GM21786 (cell line): Measurements from ENCODE around the gene RAB11FIP3.
"Not testable (repeated sequence)": the region's sequence is repeated elsewhere in the genome, so short reads cannot be mapped to it uniquely, and the experiment has no call there.

Source experiments
- ATAC-seq: cut with Tn5 transposase; IDR thresholded peaks from one replicate; pipeline ENCODE4 v1.9.1; 2021; ENCODE audit not compliant: unreplicated experiment

RAB11FIP3 gene

DNA sequence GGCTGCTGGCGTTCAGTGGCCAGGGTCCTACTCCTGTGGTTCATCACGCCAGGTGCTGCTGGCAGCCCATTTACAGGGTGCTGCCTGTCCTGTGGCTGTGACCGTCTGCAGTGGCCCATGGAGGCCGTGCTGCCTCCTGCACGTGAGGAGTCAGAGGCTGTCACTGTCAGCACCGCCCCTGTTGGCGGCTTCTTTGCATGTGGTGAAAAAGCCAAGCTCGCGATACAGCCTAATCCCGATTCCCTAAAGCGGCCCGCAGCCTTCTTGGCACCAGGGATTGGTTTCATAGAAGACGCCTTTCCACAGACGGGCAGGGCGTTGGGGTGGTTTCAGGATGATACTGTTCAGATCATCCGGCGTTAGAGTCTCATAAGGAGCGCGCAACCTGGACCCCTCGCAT is 35.3 kb downstream of the RAB11FIP3 start:
- no peak for ATAC-seq

DNA sequence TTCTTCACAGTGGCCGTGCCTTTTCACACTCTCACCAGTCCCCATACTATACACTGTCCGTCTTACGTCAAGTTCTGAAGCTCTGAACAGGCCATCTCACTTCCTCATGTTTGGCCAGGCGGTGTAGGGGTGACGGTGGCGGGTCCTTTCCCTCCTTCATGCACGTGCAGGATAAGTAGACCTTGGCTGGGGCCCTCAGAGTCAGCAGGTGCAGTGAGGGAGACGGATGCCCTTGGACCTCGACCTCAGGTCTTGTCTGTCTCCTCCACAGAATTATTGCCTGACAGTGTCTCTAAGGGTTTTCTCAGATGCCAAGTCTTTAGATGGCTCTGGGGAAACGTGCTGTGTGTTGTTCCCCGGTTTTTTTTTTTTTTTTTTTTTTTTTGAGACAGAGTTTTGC is 37.6 kb downstream of the RAB11FIP3 start:
- ATAC-seq, result no peak

DNA sequence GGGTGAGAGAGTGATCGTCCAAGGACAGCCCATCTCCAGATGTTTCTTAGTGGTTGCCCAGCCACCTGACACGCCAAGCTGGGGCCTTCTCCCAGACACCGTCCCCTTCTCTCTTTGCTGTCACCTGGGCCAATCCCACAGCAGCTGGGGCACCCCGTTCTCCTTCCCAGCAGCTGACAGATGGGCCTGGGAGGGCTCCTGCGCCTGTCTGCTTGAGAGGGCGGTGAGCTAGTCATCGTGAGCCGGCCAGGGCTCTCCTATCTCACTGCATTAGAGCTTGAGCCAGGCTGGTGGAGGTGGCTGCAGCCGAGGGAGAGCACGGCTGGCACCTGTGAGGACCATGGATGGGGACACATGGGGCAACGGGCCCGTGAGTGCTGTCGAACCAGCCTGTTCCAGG is 41.2 kb downstream of the RAB11FIP3 start:
- no peak for ATAC-seq

DNA sequence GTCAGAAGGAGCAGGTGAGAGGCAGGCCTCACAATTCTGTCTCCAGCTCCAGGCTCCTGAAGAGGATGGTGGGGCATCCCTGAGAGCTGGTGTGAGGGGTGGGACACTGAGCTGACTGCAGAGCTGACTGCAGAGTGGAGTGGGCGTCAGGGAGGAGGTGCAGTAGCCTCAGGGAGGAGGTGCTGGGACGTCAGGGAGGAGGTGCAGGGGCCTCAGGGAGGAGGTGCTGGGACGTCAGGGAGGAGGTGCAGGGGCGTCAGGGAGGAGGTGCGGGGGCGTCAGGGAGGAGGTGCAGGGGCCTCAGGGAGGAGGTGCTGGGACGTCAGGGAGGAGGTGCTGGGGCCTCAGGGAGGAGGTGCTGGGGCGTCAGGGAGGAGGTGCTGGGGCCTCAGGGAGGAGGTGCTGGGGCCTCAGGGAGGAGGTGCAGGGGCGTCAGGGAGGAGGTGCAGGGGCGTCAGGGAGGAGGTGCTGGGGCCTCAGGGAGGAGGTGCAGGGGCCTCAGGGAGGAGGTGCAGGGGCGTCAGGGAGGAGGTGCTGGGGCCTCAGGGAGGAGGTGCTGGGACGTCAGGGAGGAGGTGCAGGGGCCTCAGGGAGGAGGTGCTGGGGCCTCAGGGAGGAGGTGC is 41.9 kb downstream of the RAB11FIP3 start:
- ATAC-seq, result not testable (repeated sequence)

DNA sequence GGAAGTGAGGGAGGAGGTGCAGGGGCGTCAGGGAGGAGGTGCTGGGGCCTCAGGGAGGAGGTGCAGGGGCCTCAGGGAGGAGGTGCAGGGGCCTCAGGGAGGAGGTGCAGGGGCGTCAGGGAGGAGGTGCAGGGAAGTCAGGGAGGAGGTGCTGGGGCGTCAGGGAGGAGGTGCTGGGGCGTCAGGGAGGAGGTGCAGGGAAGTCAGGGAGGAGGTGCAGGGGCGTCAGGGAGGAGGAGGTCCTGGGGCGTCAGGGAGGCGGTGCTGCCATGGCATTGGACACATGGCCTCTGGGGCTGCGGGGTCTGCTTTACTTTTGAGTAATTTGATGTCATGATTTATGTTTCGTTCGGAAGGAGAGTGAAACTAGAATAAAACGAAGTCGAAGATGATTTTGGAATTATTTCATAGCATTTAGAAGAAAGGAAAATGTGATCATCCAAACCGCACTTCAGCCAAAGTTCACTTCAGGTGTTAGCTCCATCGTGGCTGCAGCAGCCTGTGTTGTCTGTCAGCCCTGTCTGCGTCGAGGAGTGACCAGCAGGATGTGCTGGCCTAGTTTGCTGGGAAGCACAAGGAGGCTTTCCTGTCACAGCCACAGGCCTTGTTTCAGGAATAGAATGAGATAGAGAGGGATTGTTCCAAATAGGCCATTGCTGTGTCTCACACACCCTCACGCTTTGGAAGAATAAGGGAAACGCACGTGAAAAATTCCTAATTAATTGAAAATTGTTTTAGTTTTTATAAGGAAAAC is 42.8 kb downstream of the RAB11FIP3 start:
- no peak for ATAC-seq

DNA sequence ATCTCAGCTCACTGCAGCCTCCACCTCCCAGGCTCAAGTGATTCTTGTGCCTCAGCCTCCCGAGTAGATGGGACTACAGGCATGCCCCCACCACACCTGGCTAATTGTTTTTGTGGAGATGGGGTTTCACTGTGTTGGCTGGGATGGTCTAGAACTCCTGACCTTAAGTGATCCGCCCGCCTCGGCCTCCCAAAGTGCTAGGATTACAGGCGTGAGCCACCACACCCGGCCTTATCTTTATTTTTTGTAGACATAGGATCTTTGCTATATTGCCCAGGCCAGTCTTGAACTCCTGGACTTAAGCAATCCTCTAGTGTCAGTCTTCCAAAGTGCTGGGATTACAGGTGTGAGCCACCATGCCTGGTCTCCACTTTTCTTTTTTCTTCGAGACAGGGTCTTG is 44.0 kb downstream of the RAB11FIP3 start:
- not testable (repeated sequence) for ATAC-seq

DNA sequence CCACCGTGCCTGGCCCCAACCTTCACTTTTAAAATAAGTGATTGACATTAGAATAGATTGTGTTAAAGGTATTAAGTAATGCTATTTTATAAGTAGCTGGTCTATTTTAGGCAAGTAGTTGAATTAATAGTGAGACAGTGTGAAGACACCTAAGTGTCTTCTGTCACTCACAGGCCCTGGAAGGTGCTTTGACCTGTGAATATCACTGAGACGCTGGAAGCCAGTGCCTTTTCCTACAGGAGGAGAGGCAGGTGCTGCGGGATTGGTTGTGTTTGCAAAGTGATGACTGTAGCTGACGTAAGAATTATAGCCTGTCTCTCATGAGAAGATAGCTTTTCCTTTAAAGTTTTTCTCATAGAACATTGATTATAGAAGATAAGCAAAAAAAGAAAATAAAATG is 45.0 kb downstream of the RAB11FIP3 start:
- no peak for ATAC-seq

DNA sequence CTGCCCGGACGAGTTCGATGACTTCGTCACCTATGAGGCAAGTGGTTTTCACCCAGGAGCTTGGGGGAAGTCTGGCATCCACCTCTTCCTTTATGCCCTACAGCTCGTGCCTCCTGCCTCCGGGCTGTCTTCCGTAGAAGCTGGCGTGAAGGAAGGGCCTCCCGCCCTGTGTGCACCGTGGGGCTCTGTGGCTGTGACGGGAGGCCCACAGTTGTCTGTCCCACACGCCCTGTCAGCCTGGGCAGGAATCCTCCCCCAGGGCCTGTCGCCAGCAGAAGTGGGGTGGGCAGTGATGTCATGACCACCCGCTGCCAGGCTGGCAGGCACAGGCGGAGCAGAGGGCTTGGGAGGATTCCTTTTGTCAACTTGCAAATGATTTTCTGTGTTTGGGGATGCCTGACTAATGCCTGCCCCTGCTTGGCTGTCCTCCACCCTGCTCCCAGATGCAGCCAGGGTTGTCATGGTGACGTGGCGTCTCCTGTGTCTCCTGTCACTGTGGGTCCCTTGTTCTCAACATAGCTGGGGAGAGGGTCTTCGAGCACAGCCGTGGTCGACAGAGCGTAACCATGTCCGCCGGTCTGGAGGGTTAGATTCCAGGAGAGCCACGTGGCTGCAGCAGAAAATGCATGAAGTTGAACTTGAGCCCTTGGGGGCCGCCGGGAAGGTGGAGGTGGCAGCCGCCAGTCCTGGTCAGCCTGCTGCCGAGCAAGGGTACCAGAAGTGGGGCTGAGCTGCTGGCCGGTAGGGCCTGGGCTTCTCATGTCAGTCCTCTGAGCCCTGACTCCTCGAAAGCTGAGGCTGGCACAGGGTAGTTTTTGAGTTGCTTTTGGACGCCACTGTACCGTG is 46.1 kb downstream of the RAB11FIP3 start:
- no peak for ATAC-seq

DNA sequence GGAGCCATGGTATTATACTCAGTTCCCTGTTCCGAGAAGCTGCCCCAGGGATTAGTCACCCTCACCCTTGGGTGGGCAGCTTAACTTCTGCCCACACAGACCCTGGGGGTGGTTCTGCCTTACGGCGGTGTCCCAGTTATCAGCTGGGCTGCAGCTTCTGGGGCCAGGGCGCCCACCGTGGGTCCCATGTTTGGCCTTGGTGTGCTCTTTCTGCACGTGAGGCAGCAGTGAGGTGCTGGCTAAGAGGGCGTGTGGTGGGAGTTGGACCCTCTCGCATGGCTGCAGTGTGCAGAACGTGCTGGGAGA is 46.7 kb downstream of the RAB11FIP3 start:
- ATAC-seq, result no peak

DNA sequence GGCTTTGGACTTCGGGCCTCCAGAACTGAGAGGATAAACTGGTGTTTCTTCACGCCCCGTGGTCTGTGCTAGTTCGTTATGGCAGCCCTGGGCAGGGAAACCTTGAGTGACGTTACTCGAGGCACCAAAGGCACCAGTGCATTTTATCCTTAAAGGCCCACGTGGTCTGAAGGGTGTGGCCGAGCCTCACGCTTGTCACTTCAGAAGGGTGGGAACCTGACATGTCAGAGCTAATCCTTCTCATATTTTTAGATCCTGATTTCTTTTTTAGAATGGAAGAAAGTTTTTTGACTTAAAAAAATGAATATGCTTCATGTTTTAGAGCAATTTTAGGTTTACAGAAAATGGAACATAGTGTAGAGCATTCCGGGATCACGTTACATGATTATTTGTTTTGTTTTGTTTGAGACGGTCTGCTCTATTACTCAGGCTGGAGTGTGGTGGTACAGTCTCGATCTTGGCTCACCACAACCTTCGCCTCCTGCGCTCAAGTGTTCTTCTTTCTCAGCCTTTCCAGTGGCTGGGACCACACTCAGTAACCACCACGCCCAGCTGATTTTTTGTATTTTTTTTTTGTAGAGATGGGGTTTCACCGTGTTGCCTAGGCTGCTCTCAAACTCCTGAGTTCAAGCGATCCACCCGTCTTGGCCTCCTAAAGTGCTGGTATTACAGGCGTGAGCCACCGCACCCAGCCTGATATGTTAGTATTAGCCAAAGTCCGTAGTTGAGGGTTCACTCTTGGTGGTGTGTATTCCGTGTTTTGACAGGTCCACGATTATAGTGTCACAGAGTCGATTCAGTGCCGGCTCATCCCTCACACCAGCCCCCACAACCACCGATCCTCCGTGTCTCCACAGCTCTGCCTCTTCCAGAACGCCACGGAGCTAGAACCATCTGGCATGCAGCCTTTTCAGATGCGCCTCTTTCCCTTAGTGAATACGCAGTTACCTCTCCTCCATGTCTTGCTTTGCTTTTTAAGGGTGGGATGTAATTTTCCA is 47.9 kb downstream of the RAB11FIP3 start:
- no peak for ATAC-seq

DNA sequence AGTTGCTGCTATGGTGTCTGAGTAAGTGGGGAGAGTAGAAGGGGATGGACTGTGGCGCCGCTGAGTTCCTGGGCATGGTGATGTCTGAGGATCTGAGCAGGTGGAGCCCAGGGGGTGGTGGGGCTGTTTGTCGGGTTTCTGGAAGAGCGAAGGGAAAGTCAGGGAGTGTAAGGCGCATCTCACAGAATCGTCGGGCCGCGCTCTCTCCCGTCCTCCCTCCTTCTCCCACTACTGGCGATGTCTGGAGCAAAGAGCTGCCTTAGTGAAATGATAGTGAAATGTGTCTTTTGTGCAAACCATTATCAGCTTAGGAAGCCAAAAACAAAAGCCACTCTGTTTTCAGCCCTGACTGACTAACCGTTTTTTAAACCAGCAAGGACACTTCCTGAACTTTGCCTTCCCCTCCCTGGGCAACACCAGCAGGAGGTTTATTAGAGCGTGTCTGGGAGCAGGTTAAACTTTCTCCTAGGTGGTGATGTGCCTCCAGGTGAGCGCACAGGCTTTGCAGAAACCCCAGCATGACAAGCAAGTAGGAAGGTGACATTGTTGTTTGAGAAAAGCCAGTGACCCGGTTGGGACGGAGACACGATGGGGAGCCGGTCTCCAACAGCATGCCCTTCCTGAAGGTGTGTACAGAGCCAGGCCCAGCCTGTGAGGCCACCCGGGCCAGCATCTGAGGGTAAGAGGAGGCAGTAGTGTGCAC is 49.1 kb downstream of the RAB11FIP3 start:
- no peak for ATAC-seq

DNA sequence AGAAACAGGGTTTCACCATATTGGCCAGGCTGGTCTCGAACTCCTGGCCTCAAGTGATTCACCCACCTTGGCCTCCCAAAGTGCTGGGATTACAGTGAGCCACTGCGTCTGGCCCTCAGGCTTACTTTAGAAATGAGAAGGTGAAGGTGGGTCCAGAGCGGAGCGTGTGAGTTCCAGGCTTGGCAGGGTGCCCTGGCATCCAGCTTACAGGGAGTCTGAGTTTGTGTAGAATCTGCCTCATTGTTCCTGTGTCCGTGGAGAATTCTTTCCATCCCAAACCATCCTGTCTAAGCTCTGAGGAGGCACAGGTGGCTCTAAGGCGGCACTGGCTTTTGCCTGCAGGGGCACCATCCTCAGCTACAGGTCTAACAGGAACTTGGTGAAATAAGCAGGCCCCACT is 50.6 kb downstream of the RAB11FIP3 start:
- ATAC-seq, result no peak

DNA sequence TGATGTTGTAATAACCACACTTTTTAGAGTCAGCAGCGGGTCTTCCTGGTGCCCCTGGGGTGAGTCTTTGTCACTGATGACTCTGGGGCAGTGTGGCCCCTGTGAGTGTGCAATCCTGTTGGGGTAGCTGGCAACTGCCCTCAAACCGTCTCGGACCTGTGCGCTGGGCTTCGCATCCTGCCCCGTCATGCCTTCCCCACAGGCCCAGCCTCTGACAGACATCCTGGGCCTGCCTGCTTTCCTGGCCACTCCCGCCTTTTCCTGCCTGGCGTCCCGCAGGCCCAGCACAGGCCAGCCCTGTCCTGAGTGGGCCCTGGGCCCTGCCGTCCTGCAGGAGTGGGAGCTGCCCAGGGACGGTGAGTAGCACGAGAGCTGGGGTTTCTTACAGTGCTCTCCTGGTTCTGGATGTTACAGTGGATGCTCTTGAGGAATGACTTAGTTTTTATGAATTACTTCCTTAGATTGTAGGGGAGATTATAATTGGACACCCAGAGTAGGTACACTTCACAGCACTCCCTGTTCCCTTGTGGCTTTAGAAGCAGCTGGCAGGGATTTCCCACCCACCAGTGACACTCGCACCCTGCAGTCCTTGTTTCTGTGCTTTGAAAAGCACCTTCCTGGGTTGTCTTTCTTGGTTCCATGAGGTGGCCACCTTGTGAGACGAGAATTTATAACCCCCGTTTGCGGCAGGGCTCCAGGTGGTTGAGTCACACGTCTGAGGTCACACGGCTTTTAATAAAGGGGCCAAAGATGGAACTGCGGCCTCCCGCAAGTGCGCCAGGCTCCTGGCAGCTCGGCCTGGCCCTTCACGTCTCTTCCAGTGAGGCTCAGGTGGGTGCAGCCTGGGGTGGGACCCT is 52.1 kb downstream of the RAB11FIP3 start:
- ATAC-seq, result no peak

DNA sequence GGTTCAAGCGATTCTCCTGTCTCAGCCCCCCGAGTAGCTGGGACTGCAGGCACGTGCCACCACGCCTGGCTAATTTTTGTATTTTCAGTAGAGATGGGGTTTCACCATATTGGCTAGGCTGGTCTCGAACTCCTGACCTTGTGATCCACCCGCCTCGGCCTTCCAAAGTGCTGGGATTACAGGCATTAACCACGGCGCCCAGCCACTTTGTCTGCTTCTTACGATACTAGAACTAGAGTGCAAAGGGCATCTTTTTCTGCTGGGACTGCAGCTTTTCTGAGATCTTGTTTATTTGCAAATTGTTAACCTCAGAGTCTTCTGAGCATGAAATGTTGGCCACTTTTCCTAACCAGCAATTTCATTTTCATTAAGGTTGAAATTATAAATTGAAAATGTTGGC is 52.8 kb downstream of the RAB11FIP3 start:
- not testable (repeated sequence) for ATAC-seq

DNA sequence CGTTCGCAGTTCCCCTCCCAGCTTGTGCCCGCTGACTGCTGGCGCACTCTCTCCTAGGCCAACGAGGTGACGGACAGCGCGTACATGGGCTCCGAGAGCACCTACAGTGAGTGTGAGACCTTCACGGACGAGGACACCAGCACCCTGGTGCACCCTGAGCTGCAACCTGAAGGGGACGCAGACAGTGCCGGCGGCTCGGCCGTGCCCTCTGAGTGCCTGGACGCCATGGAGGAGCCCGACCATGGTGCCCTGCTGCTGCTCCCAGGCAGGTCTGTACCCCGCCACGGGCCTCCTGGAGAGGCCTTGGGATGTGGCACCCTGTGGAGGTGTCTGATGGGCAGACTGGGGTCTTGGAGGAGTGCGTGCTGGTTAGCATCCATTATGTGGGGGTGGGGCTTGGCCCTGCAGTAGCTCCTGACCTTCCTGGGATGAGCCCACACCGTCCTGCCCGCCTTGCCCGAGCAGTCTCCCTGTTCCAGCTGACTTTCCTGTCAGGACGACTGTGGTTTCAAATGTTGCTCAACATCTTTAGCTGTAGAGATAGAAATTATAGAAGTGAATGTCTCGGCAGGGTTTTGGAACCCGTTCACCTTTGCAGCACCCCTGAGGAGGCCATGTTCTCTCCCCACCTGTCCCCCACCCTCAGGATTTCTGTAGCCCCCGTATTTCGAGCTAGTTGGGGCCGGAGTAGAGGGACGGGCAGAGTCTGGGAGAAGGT is 57.2 kb downstream of the RAB11FIP3 start:
- no peak for ATAC-seq

DNA sequence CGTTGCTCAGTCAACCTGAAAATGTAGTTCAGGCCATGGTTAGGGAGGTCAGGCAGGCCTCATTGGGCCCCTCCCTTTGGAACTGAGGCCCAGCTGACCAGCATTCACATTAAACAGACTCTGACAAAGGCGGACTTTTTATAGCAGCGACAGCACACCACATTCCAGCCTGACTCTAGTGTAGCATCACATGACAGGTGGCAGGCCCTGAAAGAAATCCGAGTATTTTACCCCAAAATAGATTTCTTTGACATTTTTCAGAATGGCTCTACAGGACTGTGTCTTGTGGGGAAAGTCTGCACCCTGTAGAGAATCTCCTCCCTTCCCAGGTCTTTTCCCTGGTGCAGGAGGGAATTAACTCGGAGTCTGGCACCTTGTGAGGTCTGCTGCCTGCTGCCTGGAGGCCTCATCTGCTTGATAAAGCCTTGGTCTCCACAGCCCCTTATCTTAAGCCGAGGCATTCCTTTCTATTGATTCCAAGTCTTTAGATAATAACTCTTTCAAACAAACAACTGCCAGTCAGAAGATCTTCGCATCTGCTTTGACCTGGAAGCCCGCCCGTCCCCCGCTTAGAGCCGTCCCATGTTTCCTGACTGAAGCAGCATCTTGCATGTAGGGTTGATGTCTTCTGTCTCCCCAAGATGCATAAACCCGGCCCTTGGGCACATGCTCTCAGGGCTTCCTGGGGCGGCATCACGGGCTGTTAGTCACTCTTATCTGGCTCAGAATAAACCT is 58.1 kb downstream of the RAB11FIP3 start:
- no peak for ATAC-seq

DNA sequence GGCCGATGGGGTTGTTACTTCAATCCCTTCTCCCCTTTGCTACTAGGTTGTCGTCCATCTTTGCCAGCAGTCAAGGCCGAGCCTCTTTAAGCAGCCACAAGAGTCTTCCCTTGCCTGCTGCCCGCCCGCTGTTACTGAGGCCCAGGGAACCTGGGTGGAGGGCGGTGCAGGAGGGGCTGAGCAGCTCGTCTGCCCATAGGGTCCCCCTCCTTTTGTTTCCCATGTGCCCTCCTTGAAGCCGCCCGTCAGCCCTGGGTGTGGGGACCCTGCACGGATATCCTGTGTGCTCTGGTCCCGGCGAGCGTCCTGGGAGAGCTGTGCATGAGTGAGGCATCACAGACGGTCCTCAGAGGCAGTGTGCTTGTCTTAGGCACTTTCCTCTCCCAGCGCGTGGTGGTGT is 64.2 kb downstream of the RAB11FIP3 start:
- no peak for ATAC-seq

DNA sequence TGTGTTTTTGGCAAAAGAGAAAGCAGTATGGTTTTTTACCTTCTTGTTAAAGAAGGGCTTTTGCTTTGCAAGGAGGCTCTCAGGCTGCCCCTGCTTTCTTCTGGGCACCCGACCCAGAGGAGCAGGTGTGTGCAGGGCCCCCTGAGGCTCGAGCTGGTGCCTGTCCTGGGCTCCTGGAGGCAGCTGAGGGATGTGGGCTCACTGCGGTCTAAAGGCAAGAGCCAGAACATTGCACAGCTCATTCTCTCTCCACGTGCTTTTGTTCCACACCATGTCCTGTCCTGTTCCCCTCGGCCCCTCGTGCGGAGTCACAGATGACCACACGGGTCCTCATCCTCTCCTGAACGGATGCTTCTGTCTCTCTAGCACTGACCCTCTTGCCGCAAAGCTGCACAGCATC is 65.3 kb downstream of the RAB11FIP3 start:
- ATAC-seq, result no peak
